ENCODE data around the gene TUBA8. TPM values are rescaled to one million over a fixed set of nuclear protein-coding genes. Genes with fewer than 3 reads are reported as not detected.
"Not testable (repeated sequence)": the region's sequence is repeated elsewhere in the genome, so short reads cannot be mapped to it uniquely, and the experiment has no call there.

TUBA8 gene
- total and polyA plus RNA-seq, 2 donors = 1.5 to 4.5 TPM

DNA sequence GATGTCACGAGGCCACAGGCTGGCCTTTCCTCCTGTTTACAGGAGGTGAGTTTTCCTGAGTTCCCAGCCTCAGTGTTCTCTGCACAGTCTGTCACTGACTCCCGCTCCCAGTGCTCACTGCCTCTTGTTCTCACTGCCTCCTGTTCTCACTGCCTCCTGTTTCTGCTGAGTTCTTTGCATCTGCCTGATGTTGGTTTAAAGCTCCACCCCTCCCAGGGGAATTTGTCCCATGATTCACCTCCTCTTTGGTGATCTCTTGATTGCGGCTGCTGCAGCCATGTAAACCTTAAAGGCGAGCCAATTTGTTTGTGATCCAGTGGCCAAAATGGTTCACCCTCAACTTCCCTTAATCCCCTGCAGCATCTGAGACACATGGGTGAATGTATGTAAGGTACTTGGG is 6.0 kb upstream of the TUBA8 start:
- Histone ChIP-seq H3K36me3 (ENCODE audit: insufficient read depth) (no peaks in the 10 kb centered on the region), H3K27ac (ENCODE audit: low read depth) (no peak overlapping the region), H3K4me3 (ENCODE audit: low read depth, low read length) (no peak overlapping the region), H3K4me1 (ENCODE audit: insufficient read depth) (no peaks in the 10 kb centered on the region)
- DNase-seq (ENCODE audit: extremely low spot score) = no peak
- 92% methylated on average over 4 of the region's 4 CpGs for WGBS

DNA sequence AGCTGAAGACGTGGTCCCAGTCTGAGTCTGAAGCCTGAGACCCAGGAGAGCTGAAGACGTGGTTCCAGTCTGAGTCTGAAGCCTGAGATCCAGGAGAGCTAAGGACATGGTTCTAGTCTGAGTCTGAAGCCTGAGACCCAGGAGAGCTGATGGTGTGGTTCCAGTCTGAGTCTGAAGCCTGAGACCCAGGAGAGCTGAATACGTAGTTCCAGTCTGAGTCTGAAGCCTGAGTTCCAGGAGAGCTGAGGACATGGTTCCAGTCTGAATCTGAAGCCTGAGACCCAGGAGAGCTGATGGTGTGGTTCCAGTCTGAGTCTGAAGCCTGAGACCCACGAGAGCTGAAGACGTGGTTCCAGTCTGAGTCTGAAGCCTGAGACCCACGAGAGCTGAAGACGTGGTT is 4.6 kb upstream of the TUBA8 start:
- not testable (repeated sequence) for DNase-seq (ENCODE audit: extremely low spot score); H3K4me1 ChIP-seq (ENCODE audit: insufficient read depth); H3K36me3 ChIP-seq (ENCODE audit: insufficient read depth); H3K27ac ChIP-seq (ENCODE audit: low read depth); H3K4me3 ChIP-seq (ENCODE audit: low read depth, low read length)
- WGBS = 95% methylated on average over 6 of the region's 7 CpGs

DNA sequence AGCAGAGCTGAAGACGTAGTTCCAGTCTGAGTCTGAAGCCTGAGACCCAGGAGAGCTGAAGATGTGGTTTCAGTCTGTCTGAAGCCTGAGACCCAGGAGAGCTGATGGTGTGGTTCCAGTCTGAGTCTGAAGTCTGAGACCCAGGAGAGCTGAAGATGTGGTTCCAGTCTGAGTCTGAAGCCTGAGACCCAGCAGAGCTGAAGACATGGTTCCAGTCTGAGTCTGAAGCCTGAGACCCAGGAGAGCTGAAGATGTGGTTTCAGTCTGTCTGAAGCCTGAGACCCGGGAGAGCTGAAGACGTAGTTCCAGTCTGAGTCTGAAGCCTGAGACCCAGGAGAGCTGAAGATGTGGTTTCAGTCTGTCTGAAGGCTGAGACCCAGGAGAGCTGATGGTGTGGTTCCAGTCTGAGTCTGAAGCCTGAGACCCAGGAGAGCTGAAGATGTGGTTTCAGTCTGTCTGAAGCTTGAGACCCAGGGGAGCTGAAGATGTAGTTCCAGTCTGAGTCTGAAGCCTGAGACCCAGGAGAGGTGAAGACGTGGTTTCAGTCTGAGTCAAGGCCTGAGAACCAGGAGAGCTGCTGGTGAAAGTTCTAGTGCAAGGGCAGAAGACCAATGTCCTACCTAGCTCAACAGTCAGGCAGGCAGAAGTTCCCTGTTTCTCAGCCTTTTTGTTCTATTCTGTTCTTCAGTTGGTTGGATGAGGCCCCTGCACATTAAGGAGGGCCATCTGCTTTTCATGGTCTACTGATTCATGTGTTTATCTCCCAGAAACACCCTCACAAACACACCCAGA is 3.9 kb upstream of the TUBA8 start:
- not testable (repeated sequence) for H3K36me3 ChIP-seq (ENCODE audit: insufficient read depth); H3K27ac ChIP-seq (ENCODE audit: low read depth); H3K4me3 ChIP-seq (ENCODE audit: low read depth, low read length); H3K4me1 ChIP-seq (ENCODE audit: insufficient read depth); DNase-seq (ENCODE audit: extremely low spot score)
- WGBS = 62% methylated on average over 4 of the region's 4 CpGs

DNA sequence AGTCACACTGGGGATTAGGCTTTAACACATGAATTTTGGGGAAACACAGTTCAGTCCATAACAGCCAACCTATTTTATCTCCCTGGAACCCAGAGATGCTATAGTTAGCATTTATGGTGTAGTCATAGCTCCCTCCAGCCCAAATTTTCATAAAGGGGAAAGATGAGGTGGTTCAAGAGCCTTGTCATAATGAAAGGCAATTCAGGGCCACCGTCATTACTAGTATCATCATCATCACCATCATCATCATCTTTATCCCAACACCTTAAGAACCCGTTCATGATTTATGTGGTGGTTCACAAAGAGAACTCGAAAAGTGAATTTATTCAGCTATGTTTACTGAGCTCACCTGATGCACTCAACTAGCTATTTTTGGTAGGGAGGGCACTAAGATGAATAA is 2.4 kb upstream of the TUBA8 start:
- WGBS = 90% methylated on average over 3 of the region's 3 CpGs
- DNase-seq (ENCODE audit: extremely low spot score) = no peak
- Histone ChIP-seq H3K27ac (ENCODE audit: low read depth) (no peak overlapping the region), H3K36me3 (ENCODE audit: insufficient read depth) (no peaks in the 10 kb centered on the region), H3K4me3 (ENCODE audit: low read depth, low read length) (no peak overlapping the region), H3K4me1 (ENCODE audit: insufficient read depth) (no peaks in the 10 kb centered on the region)

DNA sequence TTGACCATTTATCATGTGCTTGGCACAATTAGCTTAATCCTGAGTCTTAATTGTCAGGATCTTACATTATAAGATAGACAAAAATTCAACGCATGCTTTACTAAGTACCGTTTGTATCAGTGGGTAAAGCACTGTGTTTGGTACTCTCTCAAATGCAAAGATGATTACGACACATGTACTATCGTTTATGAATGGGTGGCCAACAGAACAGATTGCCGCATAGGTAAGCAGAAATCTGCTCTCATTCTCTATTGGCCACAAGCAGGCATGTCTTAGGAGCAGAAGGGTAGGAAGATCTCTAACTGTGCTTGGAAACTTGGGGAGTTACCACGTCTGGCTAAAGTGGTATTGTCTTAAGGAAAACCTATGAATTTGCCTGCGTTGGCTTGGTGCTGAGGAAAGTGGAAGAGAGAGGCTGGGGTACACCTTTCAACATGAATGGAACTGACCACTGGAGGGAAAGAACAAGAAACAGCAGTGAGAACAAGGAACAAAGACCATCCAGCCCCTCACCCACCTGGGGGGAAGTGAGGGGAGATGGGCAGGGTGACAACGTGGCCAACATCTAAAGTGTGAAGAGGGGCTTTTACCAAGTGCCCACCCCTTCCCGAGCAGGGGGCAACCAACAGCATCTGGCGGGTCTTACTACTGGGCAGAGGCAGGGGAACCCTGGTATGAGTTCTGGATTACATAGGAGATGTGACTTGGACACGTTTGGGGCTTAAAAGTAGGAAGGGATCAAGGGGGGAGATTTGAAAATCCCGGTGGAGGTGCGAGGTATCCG is 1.0 kb upstream of the TUBA8 start:
- Histone ChIP-seq H3K4me3 (ENCODE audit: low read depth, low read length) (no peak overlapping the region), H3K36me3 (ENCODE audit: insufficient read depth) (no peaks in the 10 kb centered on the region), H3K4me1 (ENCODE audit: insufficient read depth) (no peaks in the 10 kb centered on the region), H3K27ac (ENCODE audit: low read depth) (no peak overlapping the region)
- no peak for DNase-seq (ENCODE audit: extremely low spot score)
- WGBS = 57% methylated on average over 14 of the region's 14 CpGs

DNA sequence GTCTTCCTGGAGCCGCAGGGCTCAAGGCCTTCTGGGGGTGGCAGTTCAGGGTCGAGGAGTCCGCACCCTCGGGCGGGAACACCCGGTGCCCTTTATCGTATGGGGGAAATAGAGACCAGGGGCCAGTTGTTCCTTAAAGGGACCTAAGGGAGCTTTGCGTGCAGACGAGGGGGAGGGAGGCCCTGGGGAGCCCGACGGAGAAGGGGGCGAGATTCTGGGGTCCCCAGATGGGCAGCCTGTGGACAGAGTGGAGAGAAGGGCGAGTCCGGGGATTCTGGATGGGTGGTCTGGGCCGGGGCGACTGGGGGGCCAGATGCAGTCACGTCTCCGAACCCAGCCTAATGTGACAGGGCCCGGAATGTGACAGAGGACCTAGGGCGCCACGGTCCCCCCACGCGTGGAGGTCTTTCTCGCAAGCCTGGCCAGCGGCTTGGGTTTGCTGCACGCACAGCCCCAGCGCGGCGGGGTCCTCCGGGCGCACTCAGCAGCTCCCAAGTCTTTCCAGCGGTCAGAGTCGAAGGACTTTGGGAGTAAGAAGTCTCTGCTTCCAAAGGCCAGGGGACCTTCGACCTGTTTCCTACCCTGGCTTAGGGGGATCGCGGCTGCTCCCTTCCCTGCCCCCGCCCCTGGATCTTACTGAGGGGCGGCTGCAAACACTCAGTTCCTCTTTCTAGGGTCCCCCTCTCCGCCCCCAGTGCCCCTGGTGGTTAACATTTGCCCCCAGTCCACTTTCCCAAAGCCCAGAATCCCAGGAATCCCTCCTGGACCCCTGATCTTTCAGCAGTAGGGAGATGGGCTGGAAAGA is 547 bp downstream of the TUBA8 start:
- Histone ChIP-seq H3K36me3 (ENCODE audit: insufficient read depth) (no peaks in the 10 kb centered on the region), H3K27ac (ENCODE audit: low read depth) (no peak overlapping the region), H3K4me1 (ENCODE audit: insufficient read depth) (no peaks in the 10 kb centered on the region), H3K4me3 (ENCODE audit: low read depth, low read length) (peak overlapping the region; percentile 43)
- DNase-seq (ENCODE audit: extremely low spot score) = no peak
- WGBS = 21% methylated on average over 39 of the region's 39 CpGs

DNA sequence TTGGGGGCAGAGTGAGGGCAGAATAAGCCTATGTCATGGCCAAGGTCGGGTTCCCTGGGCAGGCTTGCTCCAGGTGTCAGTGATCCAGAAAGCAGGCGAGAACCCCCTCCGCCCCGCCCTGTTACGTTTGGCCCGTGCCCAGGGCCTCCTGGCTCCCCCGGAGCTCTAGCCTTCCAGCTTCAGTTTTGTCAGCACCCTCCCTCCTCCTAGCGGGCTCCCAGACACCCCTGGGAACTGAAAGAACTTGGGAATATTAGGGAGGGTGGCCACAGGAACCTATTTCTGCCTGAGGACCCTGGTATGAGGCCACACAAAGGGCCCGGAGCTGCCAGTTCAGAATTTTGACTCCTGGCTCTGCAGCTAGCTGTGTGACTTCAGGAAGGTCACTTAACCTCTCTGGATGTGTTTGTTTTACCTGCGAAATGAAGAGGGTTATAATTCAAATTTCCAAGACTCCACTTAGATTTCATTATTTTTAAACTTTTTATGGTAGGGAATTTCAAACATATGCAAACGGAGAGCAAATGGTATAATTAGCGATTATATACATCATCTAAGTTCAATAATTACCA is 1.2 kb downstream of the TUBA8 start:
- no peak for DNase-seq (ENCODE audit: extremely low spot score)
- Histone ChIP-seq H3K4me1 (ENCODE audit: insufficient read depth) (no peaks in the 10 kb centered on the region), H3K27ac (ENCODE audit: low read depth) (no peak overlapping the region), H3K36me3 (ENCODE audit: insufficient read depth) (no peaks in the 10 kb centered on the region), H3K4me3 (ENCODE audit: low read depth, low read length) (no peak overlapping the region)
- WGBS = 68% methylated on average over 12 of the region's 12 CpGs

DNA sequence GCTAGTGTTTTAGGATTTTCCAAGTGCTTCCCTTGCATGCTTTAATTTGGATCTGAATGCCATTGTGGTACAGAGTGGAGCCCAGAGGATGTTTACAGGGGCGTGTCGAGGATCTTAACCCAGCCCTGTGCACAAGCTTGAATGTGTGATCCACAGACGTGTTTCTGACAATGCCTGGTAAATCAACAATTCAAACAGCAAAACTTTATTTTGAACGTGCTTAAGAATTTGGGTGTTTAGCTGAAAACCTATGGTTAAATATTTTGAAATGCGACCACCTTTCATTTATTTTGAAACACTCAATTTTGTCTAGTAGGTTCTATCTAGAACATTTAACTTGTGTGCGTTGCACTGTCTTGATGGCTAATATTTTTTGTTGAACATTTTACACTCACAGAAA is 1.8 kb downstream of the TUBA8 start:
- H3K36me3 ChIP-seq (ENCODE audit: insufficient read depth) = no peaks in the 10 kb centered on the region

DNA sequence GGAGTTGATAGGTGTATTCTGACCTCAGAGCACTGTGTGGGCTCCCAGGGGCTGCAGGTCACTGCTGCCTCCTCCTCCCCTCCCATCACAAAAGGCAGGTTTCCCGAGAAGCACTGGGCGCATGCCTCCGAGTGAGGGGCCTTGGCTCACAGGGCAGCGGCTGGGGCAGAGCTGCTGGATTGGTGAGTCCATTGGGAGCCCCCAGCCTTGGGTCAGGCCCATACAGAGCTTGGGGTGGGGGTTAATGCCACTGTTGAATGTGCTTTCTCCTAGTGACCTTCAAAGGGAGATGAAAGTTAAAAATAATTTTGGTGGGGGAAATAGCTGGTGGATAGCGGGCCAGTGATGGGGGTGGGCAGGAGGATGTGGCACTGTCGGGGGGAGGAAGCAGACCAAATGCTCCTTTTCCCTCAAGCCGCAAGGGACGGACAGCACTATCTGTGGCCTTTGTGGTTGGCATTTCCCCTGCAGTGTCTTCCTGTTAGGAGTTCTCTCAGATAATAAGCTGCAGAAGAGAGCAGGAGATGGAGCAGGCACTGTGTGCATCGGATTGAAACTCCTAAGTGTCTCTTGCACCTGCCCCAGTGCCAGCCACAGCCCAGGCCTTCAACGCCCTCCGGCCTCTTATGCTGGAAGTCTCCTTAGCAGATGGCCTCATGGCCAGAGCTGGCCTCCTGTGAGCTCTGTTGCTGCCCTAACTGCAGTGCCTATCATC is 3.2 kb downstream of the TUBA8 start:
- Histone ChIP-seq H3K36me3 (ENCODE audit: insufficient read depth) (no peaks in the 10 kb centered on the region), H3K4me3 (ENCODE audit: low read depth, low read length) (no peak overlapping the region), H3K27ac (ENCODE audit: low read depth) (no peak overlapping the region), H3K4me1 (ENCODE audit: insufficient read depth) (no peaks in the 10 kb centered on the region)
- WGBS = 83% methylated on average over 11 of the region's 11 CpGs
- no peak for DNase-seq (ENCODE audit: extremely low spot score)

More for the DNA sequence above, 1.8 kb downstream of the TUBA8 start:
- DNase-seq (ENCODE audit: extremely low spot score) = no peak
- 81% methylated on average over 6 of the region's 6 CpGs for WGBS
- no peak overlapping the region for H3K4me3 ChIP-seq (ENCODE audit: low read depth, low read length)
- H3K27ac ChIP-seq (ENCODE audit: low read depth) = no peak overlapping the region
- H3K4me1 ChIP-seq (ENCODE audit: insufficient read depth) = no peaks in the 10 kb centered on the region

DNA sequence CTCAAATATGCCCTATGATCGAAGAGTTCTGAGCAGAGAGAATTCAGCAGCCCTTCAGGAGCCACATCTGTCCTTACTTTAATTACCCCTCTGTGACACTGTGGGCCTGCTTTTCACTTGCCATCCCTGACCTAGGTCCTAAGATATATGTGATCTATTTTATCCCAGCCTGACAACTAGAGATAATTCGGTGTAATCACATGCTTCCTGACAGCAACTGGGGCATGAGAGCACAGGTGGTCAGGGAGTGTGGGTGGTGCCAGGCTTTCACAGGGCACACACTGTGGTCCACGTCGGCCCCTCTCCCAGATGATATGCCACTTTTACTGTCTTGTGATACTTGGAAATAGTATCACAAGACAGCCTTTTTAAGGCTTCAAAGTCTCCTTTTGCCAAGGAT is 3.9 kb downstream of the TUBA8 start:
- DNase-seq (ENCODE audit: extremely low spot score) = no peak
- Histone ChIP-seq H3K4me1 (ENCODE audit: insufficient read depth) (no peaks in the 10 kb centered on the region), H3K27ac (ENCODE audit: low read depth) (no peak overlapping the region), H3K36me3 (ENCODE audit: insufficient read depth) (no peaks in the 10 kb centered on the region), H3K4me3 (ENCODE audit: low read depth, low read length) (no peak overlapping the region)
- 59% methylated on average over 4 of the region's 4 CpGs for WGBS

DNA sequence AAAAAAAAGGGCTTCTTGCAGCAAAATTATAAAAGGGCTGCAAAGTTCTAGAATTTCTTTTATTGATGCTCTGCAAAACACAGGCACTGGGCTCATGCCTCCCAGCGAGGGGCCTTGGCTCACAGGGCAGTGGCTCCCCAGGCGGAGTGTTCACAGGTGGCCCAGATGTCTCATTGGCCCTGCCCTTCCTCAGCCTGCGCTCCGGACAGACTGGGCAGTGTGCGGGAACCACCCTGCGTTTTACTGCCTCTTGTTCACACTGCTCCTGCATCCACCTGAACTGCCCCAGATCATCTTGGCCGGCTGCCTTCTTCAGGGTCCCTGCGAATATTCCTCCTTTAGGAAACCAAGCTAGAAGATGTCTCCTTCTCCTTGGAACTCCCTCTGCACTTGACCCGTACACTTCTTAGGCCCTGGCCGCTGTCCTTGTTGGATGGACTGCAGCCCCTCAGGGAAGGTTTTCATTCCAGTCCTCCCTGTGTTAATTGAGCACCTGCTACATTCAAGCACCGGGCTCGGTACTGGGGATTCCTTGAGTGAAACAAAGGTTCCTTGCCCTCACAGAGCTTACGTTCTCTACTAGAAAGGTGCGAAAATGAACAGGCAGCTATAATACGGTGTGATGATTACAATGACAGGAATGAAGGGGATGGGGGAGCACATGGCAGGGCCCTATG is 4.5 kb downstream of the TUBA8 start:
- WGBS = 94% methylated on average over 15 of the region's 15 CpGs
- H3K27ac ChIP-seq (ENCODE audit: low read depth) = no peak overlapping the region
- H3K4me3 ChIP-seq (ENCODE audit: low read depth, low read length) = no peak overlapping the region
- DNase-seq (ENCODE audit: extremely low spot score) = no peak
- H3K4me1 ChIP-seq (ENCODE audit: insufficient read depth) = no peaks in the 10 kb centered on the region
- no peaks in the 10 kb centered on the region for H3K36me3 ChIP-seq (ENCODE audit: insufficient read depth)

DNA sequence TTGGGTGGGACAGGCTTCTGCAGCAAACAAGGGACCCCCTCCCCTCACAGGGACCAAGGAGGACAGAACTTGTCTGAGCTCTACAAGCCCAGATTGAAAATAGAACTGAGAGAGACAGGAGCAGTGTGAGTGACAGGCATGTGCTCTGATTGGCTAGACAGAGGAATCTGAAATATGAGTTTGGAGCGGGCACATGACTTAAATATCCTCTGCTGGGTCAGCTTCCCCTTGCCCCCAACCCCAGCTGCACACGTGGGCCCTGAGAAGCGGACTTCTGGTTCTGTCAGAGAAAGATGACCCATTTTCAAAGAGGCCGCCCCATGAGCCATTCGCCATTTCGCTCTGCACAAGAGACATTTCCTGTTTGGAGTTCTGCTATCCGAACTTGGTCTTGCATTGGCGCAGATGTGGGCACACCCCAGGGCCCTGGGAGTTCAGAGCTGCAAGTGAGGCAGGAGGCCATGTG is 5.3 kb downstream of the TUBA8 start:
- Histone ChIP-seq H3K27ac (ENCODE audit: low read depth) (no peak overlapping the region), H3K36me3 (ENCODE audit: insufficient read depth) (no peaks in the 10 kb centered on the region), H3K4me3 (ENCODE audit: low read depth, low read length) (no peak overlapping the region), H3K4me1 (ENCODE audit: insufficient read depth) (no peaks in the 10 kb centered on the region)
- DNase-seq (ENCODE audit: extremely low spot score) = no peak
- WGBS = 79% methylated on average over 8 of the region's 8 CpGs
